ENCODE measurements around the gene GADL1. TPM values are rescaled to one million over a fixed set of nuclear protein-coding genes. Genes with fewer than 3 reads are reported as not detected.
A peak's percentile ranks its signal among the peaks of the same experiment; 100 is the strongest.

The GADL1 gene
- total and polyA plus RNA-seq, 2 experiments from 2014 or later: 0.13 TPM; not detected in 1

DNA sequence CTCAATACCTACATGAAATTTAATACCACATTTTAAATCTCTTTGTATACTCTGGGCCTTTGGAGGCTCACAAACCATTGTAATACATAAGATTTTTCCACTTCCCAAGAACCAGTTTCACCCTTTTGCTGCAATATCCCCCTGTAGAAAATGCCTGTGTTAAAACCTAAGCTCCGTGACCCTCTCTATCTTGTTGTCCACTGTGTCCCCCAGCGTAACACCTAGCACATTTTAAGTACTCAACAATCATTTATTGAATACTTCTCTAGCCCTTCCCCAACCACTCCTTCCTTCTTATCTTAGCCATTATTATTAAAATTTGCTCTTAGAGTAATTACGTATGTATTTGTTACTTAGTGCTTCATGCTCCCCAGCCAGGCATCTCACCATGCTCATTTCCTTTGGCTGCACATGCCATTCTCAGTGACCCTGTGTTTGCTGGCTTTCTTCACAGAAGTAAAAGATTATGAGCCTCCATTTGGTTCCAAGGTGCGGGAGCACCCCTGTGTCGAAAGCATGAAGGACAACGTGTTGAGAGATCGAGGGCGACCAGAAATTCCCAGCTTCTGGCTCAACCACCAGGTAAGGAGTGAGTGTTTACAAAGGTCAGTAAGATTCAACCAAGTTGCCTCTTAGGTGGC, 206.4 kb downstream of the GADL1 start:
- Histone ChIP-seq H3K36me3 (replicated peaks; ENCODE audit: insufficient read depth, low read depth) (no peaks in the 10 kb centered on the region), H3K27ac (peak overlapping the region; percentile 84), H3K4me1 (ENCODE audit: insufficient read depth) (peaks cover 21% of the 10 kb centered on the region), H3K79me2 (peaks cover 7% of the 10 kb centered on the region), H2AFZ (no peak overlapping the region), H4K20me1 (ENCODE audit: insufficient read depth, poor library complexity, severe bottlenecking) (no peaks in the 10 kb centered on the region), H3K9me2 (replicated peaks; ENCODE audit: insufficient read depth) (no peaks in the 10 kb centered on the region), H3K27me3 (no peaks in the 10 kb centered on the region), H3K4me3 (no peak overlapping the region), H3K9me3 (ENCODE audit: low read depth) (no peaks in the 10 kb centered on the region), H3K4me2 (peak overlapping the region; percentile 46)
- no peak for DNase-seq (ENCODE audit: low spot score)
- TF ChIP-seq EZH2 (IDR thresholded peaks at IDR 0.05; ENCODE audit: borderline replicate concordance) (no peak), EZH2phosphoT487 (IDR thresholded peaks at IDR 0.05; ENCODE audit: low read depth, severe bottlenecking, unreplicated experiment) (no peak)
- TF ChIP-seq, protein P1, sequence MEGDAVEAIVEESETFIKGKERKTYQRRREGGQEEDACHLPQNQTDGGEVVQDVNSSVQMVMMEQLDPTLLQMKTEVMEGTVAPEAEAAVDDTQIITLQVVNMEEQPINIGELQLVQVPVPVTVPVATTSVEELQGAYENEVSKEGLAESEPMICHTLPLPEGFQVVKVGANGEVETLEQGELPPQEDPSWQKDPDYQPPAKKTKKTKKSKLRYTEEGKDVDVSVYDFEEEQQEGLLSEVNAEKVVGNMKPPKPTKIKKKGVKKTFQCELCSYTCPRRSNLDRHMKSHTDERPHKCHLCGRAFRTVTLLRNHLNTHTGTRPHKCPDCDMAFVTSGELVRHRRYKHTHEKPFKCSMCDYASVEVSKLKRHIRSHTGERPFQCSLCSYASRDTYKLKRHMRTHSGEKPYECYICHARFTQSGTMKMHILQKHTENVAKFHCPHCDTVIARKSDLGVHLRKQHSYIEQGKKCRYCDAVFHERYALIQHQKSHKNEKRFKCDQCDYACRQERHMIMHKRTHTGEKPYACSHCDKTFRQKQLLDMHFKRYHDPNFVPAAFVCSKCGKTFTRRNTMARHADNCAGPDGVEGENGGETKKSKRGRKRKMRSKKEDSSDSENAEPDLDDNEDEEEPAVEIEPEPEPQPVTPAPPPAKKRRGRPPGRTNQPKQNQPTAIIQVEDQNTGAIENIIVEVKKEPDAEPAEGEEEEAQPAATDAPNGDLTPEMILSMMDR (IDR thresholded peaks at IDR 0.05; ENCODE audit: poor library complexity): no peak
- 79% methylated on average over 8 of the region's 8 CpGs for WGBS (ENCODE audit: low lambda C conversion rate, missing lambda C conversion rate)

DNA sequence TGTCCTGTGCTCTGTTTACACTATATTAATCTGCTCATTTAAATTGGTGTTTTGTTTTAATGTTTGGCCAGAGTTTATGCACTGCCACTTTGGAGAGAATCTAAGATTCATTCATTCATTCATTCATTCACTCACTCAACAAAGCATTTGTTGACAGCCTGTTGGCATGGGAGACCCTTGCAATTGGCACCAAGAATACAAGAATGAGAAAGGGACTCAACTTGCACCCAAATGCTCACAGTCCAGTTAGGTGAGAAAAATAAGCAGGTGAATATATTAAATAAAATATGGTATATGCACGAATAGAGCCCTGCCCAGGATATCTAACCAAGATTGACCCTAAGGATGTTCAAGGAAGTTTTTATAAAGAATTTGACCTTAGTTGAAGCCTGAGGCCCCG, 207.7 kb downstream of the GADL1 start:
- Histone ChIP-seq H3K36me3 (replicated peaks; ENCODE audit: insufficient read depth, low read depth) (no peaks in the 10 kb centered on the region), H3K4me3 (no peak overlapping the region), H3K4me2 (no peak overlapping the region), H4K20me1 (ENCODE audit: insufficient read depth, poor library complexity, severe bottlenecking) (no peaks in the 10 kb centered on the region), H3K4me1 (ENCODE audit: insufficient read depth) (peaks cover 21% of the 10 kb centered on the region), H3K9me2 (replicated peaks; ENCODE audit: insufficient read depth) (no peaks in the 10 kb centered on the region), H3K79me2 (peaks cover 9% of the 10 kb centered on the region), H3K9me3 (ENCODE audit: low read depth) (no peaks in the 10 kb centered on the region), H3K27ac (no peak overlapping the region), H3K27me3 (no peaks in the 10 kb centered on the region), H2AFZ (no peak overlapping the region)
- DNase-seq (ENCODE audit: low spot score): no peak
- TF ChIP-seq EZH2phosphoT487 (IDR thresholded peaks at IDR 0.05; ENCODE audit: low read depth, severe bottlenecking, unreplicated experiment): no peak
- no peak for TF ChIP-seq EZH2 (IDR thresholded peaks at IDR 0.05; ENCODE audit: borderline replicate concordance)
- TF ChIP-seq, protein P1 (IDR thresholded peaks at IDR 0.05; ENCODE audit: poor library complexity): no peak
- WGBS (ENCODE audit: low lambda C conversion rate, missing lambda C conversion rate): 54% methylated on average over 2 of the region's 2 CpGs

DNA sequence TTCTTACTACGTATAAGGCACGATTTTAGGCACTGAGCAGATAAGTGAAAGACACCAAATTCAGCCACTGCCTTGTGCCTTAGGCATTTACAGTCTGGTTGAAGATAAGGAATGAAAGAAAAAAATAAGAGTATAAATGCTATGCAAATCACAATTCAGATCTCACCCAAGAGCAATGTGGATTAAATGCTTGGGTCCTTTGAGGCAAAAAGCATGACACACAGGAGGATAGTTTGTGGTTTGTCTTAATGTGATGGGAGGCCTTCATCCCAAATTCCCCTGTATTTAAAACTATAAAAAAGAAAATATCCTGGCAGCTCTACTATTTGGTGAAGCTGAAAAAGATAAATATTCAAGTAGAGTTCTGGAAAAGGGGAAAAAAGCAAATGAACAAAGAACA, 208.3 kb downstream of the GADL1 start:
- DNase-seq (ENCODE audit: low spot score): no peak
- H3K36me3 ChIP-seq (replicated peaks; ENCODE audit: insufficient read depth, low read depth): no peaks in the 10 kb centered on the region
- H3K79me2 ChIP-seq: peaks cover 9% of the 10 kb centered on the region
- peaks cover 21% of the 10 kb centered on the region for H3K4me1 ChIP-seq (ENCODE audit: insufficient read depth)
- no peaks in the 10 kb centered on the region for H3K9me2 ChIP-seq (replicated peaks; ENCODE audit: insufficient read depth)
- no peaks in the 10 kb centered on the region for H3K27me3 ChIP-seq
- no peaks in the 10 kb centered on the region for H4K20me1 ChIP-seq (ENCODE audit: insufficient read depth, poor library complexity, severe bottlenecking)
- no peak overlapping the region for H3K4me2 ChIP-seq
- 95% methylated on average over 2 of the region's 2 CpGs for WGBS (ENCODE audit: low lambda C conversion rate, missing lambda C conversion rate)
- H2AFZ ChIP-seq: no peak overlapping the region
- TF ChIP-seq EZH2phosphoT487 (IDR thresholded peaks at IDR 0.05; ENCODE audit: low read depth, severe bottlenecking, unreplicated experiment) (no peak), EZH2 (IDR thresholded peaks at IDR 0.05; ENCODE audit: borderline replicate concordance) (no peak)
- TF ChIP-seq, protein P1 (IDR thresholded peaks at IDR 0.05; ENCODE audit: poor library complexity): no peak
- no peaks in the 10 kb centered on the region for H3K9me3 ChIP-seq (ENCODE audit: low read depth)
- no peak overlapping the region for H3K27ac ChIP-seq
- no peak overlapping the region for H3K4me3 ChIP-seq

Measured in hepatocyte (in vitro differentiated cells).